GM12872 (cell line): Measurements from ENCODE around the gene RTN4.

ENCODE experiments used
- CTCF ChIP-seq: IDR thresholded peaks from 3 replicates; pipeline ENCODE4 v1.5.1; 2011; ENCODE audit warnings: low read depth, mild to moderate bottlenecking, low read length, moderate library complexity; ENCODE audit not compliant: insufficient read depth

RTN4 gene

GRCh38 chr2:55090702-55091101, 40.5 kb upstream of the RTN4 start:
- no peak for TF ChIP-seq CTCF

GRCh38 chr2:55089726-55090125, 39.5 kb upstream of the RTN4 start:
- TF ChIP-seq CTCF, result no peak

- TF ChIP-seq CTCF, result no peak
These were observed 38.1 kb upstream of the RTN4 start for GRCh38 chr2:55088400-55088799.

- no peak for TF ChIP-seq CTCF
These were observed 37.7 kb upstream of the RTN4 start for GRCh38 chr2:55087936-55088335.

- no peak for TF ChIP-seq CTCF
These were observed 37.2 kb upstream of the RTN4 start for GRCh38 chr2:55087501-55087900.

- no peak for TF ChIP-seq CTCF
These were observed 35.1 kb upstream of the RTN4 start for GRCh38 chr2:55085113-55086040.

GRCh38 chr2:55084641-55085040, 34.4 kb upstream of the RTN4 start:
- no peak for TF ChIP-seq CTCF
